ENCODE measurements around the gene CUX1.

DNA sequence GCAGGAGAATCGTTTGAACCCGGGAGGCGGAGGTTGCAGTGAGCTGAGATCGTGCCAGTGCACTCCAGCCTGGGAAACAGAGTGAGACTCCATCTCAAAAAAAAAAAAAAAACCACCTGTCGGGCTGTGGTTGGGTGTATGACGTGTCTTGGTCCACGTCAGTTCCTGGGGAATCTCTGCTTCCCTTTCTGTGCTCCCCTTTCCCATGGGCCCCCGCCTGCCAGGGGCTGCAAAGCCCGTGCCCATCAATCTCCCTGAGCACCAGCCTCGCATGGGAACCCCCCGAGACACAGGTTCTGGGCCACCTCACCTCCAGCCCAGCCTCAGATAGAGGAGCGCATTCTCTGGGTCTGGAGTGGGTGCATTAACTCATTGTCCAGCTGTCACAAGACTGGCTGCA, 467.0 kb downstream of the CUX1 start:
- TF ChIP-seq, protein P1, sequence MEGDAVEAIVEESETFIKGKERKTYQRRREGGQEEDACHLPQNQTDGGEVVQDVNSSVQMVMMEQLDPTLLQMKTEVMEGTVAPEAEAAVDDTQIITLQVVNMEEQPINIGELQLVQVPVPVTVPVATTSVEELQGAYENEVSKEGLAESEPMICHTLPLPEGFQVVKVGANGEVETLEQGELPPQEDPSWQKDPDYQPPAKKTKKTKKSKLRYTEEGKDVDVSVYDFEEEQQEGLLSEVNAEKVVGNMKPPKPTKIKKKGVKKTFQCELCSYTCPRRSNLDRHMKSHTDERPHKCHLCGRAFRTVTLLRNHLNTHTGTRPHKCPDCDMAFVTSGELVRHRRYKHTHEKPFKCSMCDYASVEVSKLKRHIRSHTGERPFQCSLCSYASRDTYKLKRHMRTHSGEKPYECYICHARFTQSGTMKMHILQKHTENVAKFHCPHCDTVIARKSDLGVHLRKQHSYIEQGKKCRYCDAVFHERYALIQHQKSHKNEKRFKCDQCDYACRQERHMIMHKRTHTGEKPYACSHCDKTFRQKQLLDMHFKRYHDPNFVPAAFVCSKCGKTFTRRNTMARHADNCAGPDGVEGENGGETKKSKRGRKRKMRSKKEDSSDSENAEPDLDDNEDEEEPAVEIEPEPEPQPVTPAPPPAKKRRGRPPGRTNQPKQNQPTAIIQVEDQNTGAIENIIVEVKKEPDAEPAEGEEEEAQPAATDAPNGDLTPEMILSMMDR (IDR thresholded peaks at IDR 0.05), result no peak
- TF ChIP-seq POLR2A (IDR thresholded peaks at IDR 0.05), result no peak

Data from esophagus squamous epithelium (tissue), 4 donors.